Measurements from ENCODE around the gene IMMP1L.
A peak's percentile ranks its signal among the peaks of the same experiment; 100 is the strongest.
"Not testable (repeated sequence)": the region's sequence is repeated elsewhere in the genome, so short reads cannot be mapped to it uniquely, and the experiment has no call there.

Gene IMMP1L, protein sequence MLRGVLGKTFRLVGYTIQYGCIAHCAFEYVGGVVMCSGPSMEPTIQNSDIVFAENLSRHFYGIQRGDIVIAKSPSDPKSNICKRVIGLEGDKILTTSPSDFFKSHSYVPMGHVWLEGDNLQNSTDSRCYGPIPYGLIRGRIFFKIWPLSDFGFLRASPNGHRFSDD

DNA sequence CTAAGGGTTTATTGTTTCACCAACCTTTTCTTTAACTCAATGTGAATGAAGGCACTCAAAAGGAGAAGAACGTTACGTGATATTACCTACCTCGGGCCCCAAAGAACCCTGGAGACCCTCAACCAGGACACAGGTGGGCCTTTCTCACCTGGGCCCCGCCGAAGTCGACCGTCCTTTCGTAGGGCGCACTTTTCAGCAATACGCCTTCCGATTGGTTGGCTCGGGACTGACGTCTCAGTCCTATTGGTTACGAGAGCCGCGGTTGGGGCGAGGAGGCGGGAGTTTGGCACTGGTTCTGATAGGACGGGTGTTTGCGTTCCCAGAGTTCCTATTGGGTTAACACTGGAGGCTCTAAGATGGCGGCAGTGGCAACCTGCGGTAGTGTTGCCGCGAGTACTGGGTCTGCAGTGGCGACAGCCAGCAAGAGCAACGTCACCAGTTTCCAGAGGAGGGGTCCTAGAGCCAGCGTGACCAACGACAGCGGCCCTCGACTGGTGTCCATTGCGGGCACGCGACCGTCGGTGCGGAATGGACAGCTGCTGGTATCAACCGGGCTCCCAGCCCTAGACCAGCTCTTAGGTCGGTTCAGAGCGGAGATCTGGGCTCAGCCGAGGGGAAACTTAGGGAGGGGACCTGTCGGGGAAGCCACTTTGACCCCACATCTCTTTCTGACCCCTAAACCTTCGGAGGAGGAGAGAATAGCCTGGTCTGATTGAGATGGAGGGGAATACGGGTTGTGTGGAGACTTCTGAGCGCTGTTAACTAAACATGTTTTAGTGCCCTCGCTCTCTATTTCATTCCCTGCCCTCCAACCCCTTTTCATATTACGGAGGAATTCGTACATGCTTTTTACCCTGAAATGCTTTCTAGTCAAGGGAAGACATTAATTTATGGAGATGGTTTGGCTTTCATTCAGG lies at the start of gene IMMP1L, which contains the start of gene ELP4:
Gene IMMP1L, minus strand, starts transcription at position 194 of the 917 bp plus-strand sequence. CDS start 46,346 bp downstream, outside the sequence.
Gene ELP4, plus strand, starts transcription at position 339 of the 917 bp plus-strand sequence. Its CDS starts 18 bp downstream, at position 357.
- peak; percentile 90 to 91 for DNase-seq (ENCODE audit: low read depth in 2 of 2)

GRCh38 chr11:31558001-31558400 lies 48.6 kb upstream of the IMMP1L start:
- DNase-seq (ENCODE audit: low read depth in 2 of 2), result no peak

DNA sequence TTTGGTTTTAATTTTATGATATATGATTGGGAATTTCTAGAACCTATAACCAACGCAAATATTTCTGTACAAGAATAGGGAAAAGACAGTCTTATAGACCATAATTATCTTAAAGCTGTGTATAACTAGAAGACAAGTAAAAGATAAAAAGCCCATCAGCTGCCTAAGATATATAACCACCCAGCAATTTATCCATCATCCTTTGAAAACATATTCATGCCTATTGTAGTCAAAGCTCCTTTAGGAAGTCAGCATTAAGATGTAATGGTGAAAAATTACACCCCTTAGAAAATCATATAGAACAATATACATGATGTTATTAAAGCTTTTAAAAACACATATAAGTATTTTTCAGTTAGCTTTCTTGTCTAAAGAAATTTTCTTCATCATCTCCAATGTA lies 46.5 kb upstream of the IMMP1L start:
- DNase-seq (ENCODE audit: low read depth in 2 of 2), result no peak

- DNase-seq (ENCODE audit: low read depth in 2 of 2), result no peak
These were observed 33.4 kb upstream of the IMMP1L start for GRCh38 chr11:31542862-31543261.

GRCh38 chr11:31535479-31535878 lies 26.1 kb upstream of the IMMP1L start:
- DNase-seq (ENCODE audit: low read depth in 2 of 2), result no peak

GRCh38 chr11:31531293-31531692 lies 21.9 kb upstream of the IMMP1L start:
- no peak for DNase-seq (ENCODE audit: low read depth in 2 of 2)

DNA sequence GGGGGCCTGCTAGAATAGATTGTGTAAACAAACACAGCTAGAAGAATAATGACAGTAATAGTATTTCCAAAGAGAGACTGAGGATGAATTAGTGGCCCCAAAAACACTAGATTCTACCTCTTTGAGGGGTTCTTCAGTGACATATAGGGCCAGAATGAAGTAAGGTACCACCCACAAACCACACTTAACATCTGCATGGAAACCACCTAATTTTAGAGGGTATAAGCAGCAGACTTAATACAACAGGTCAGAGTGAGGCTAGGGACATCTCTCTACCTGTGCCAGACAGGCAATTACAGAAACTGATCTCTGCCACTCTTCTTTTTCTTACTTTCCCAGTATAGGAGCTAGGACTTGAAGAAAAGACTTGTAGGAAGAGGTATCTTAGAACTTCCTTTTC lies 20.3 kb upstream of the IMMP1L start:
- no peak for DNase-seq (ENCODE audit: low read depth in 2 of 2)

- DNase-seq (ENCODE audit: low read depth in 2 of 2), result no peak
These were observed 19.8 kb upstream of the IMMP1L start for GRCh38 chr11:31529189-31529588.

DNA sequence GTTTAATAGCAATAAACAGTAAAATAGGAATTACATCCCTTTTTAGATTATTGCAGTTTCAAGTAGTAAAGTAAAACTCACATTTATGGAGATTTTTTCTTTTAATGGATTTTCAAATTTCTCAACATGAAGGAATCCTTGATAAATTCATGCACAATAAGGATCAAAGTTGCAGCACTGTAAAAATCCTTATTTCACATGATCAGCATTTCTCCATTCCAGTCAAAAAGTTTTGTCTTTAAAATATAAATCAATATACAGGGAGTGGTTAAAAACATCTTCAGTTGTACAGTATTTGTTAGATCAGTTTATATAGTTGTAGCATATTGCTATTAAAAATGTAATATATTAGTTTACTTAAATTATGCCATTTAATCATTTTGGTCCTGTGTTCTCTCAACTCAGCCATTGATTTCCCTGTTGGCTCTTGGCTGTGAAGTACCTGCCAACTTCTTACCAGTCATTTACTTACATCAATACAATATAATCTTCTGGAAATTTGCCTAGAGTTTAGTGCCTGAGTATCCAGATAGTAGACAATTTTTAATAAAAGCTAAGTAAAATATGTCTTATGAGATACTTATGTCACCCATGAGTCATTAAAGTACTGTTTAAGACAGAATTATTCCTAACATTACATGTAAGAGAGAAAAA lies 12.2 kb upstream of the IMMP1L start:
- no peak for DNase-seq (ENCODE audit: low read depth in 2 of 2)

DNA sequence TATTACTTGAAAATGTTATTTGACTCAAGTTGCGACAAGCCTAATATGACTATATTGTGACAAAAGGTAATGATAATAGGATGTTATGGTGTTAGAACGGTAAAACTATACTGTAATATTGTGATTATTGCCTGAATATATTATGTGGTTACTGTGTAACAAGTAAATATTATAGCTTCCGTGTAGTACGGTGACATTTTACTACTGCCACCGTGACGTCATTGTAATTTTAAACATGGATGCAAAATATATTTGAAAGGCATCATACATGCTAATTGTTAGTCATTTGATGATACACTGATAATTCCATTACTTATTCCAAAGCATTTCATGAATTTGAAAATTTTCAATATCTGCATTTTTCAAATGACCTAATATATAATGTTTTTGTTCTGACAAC lies 2.7 kb upstream of the IMMP1L start:
- no peak for DNase-seq (ENCODE audit: low read depth in 2 of 2)

- no peak for DNase-seq (ENCODE audit: low read depth in 2 of 2)
These were observed 382 bp downstream of the IMMP1L start for GRCh38 chr11:31509051-31509428.

- no peak for DNase-seq (ENCODE audit: low read depth in 2 of 2)
These were observed 8.9 kb downstream of the IMMP1L start for GRCh38 chr11:31500560-31500959.

DNA sequence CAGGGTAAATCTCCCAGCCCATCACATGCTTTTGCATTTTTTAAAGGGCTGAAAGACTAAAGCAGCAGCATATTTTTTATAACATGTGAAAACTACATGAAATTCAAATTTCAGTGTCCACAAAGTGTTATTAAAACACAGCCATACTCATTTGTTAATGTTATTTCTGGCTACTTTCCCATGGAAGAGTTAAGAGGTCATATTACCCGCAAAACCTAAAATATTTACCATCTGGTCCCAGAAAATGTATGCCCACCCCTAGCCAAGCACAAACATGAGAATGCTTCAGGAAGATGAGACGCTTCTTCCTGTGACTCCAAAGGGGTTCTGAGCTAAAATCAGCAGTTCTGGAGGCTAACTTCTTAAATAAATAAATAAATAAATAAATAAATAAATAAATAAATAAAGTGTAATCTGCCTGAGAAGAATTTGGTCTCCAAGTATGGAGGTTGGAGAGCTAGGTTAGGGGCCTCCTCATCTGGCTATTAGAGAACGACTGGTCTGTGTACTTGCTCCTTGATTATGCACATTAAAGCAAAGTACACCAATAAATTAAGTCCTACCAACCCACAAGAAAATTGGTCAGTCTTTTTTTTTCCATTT lies 9.7 kb downstream of the IMMP1L start:
- DNase-seq (ENCODE audit: low read depth in 2 of 2), result no peak

- not testable (repeated sequence) for DNase-seq (ENCODE audit: low read depth in 2 of 2)
These were observed 15.7 kb downstream of the IMMP1L start for GRCh38 chr11:31493762-31494161.

DNA sequence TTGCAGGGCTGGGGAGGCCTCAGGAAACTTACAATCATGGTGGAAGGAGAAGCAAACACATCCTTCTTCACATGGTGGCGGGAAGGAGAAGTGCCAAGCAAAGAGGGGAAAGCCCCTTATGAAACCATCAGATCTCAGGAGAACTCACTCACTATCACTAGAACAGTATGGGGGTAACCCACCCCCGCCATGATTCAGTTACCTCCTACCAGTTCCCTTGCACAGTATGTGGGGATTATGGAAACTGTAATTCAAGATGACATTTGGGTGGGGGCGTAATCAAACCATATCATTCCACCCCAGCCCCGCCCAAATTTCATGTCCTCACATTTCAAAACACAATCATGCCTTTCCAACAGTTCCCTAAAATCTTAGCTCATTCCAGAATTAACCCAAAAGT lies 16.2 kb downstream of the IMMP1L start:
- no peak for DNase-seq (ENCODE audit: low read depth in 2 of 2)

DNA sequence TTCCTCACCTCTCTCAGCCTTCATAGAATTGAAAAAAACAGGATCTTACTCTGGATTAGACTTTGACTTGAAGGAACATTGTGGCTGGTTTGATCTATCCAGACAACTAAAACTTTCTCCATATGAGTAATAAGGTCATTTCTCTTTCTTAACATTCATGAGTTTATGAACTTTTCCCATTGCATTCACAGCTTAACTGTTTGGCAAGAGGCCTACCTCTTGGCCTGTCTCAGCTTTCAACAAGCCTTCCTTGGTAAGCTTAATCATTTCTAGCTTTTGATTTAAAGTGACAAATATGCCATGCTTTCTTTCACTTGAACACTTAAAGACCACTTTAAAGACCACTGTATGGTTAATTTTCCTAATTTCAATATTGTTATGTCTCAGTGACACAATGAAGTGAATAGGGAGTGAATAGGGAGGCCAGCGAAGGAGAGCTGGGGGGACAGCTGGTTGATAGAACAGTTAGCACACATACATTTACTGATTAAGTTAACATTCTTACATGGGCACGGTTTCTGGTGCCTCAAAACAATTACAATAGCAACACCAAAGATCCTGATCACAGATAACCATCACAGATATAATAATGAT lies 17.0 kb downstream of the IMMP1L start:
- DNase-seq (ENCODE audit: low read depth in 2 of 2), result no peak

- DNase-seq (ENCODE audit: low read depth in 2 of 2), result no peak
These were observed 21.6 kb downstream of the IMMP1L start for GRCh38 chr11:31487848-31488247.

- DNase-seq (ENCODE audit: low read depth in 2 of 2), result no peak
These were observed 24.9 kb downstream of the IMMP1L start for GRCh38 chr11:31484497-31484896.

DNA sequence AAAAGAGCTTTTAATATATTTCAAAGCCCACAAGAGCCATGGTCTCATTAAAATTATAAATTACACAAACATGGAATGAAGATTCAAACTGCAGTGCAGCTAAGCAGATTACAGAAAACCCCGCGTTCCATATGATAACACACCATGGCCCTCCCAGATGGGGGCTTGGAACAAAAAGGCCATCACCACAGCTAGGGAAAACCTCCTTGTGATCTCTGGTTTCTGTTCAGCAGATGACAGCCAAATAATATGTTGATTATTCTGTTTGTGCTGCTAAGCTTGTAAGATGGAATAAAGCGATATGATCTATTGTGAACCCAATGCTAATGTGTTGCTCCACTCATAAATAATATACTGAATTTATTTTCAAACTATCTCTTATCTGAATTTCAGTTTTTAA lies 28.5 kb downstream of the IMMP1L start:
- no peak for DNase-seq (ENCODE audit: low read depth in 2 of 2)

DNA sequence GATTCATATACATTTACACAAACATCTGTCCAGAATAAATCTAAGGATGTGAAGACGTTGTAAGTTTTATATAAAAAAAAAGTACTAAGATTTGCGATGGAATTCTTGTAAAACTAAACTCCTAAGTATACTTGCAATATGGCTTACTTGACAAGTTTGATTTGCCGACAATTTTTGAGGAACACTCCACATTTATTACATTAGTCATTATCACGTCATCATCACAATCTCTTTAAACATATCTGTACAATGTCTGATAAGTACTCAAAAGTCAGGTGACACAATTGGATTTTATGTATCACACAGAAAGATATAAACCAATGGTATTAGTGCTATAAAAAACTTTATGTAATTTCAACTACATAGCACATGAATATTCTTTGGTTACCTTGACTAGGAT lies 30.4 kb downstream of the IMMP1L start:
- no peak for DNase-seq (ENCODE audit: low read depth in 2 of 2)

GRCh38 chr11:31478223-31478590 lies 31.2 kb downstream of the IMMP1L start:
- DNase-seq (ENCODE audit: low read depth in 2 of 2), result no peak
